Muscle layer of duodenum (tissue), 2 donors: Measurements from ENCODE around the gene FAM20C.

Source experiments
- H3K27ac ChIP-seq: one replicate; pipeline ENCODE4 v1.7.0; 2013; ENCODE audit warnings: mild to moderate bottlenecking, low read length
- H3K27me3 ChIP-seq: one replicate; pipeline ENCODE4 v1.7.0; 2013; ENCODE audit warnings: low read depth, mild to moderate bottlenecking, control low read depth, low read length
- H3K36me3 ChIP-seq, 2 donors: one replicate each; pipeline ENCODE4 v1.7.0; 2013; ENCODE audit warnings: low read length in 2 of 2, control low read depth in 1 of 2, mild to moderate bottlenecking in 1 of 2; ENCODE audit not compliant: insufficient read depth in 2 of 2, control insufficient read depth in 1 of 2
- H3K4me1 ChIP-seq, 2 donors: one replicate each; pipeline ENCODE4 v1.7.0; 2013; ENCODE audit warnings: low read length in 2 of 2, mild to moderate bottlenecking in 2 of 2, control low read depth in 1 of 2, moderate library complexity in 1 of 2; ENCODE audit not compliant: insufficient read depth in 2 of 2, control insufficient read depth in 1 of 2
- H3K4me3 ChIP-seq, 2 donors: one replicate each; pipeline ENCODE4 v1.7.0; 2013; ENCODE audit warnings: low read length in 2 of 2, low read depth in 1 of 2, mild to moderate bottlenecking in 1 of 2
- H3K9me3 ChIP-seq, 2 donors: one replicate each; pipeline ENCODE4 v1.7.0; 2013; ENCODE audit warnings: low read length in 2 of 2, control low read depth in 1 of 2, mild to moderate bottlenecking in 1 of 2; ENCODE audit not compliant: control insufficient read depth in 1 of 2
- donor health status: healthy.

FAM20C gene

DNA sequence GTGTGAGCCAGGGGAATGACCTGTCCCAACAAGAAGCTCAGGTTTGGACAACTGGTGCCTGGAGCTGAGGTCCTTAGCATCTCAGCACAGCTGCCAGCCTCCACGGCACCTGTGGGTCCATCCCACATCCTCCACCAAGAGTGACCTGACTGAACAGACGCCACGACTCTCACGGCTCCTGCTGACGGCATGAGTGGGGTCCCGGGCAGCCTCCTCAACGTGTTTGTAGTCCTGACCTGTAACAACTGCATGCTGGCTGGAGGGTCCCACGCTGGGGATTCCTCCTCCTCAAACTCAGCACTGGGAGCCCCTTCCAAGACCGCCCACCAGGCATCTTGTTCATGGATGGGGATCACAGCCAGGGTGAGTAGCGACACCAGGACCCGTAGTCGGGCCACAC, 36.2 kb downstream of the FAM20C start:
- H3K36me3 ChIP-seq = peaks cover 3 to 4% of the 10 kb centered on the region in 2 donors
- no peaks in the 10 kb centered on the region for H3K9me3 ChIP-seq
- peak overlapping the region in 1 of 2 donors; percentile 19 for H3K4me3 ChIP-seq
- H3K4me1 ChIP-seq = peaks cover 6 to 20% of the 10 kb centered on the region in 2 donors
- peak overlapping the region; percentile 85 for H3K27ac ChIP-seq
- H3K27me3 ChIP-seq = no peaks in the 10 kb centered on the region

DNA sequence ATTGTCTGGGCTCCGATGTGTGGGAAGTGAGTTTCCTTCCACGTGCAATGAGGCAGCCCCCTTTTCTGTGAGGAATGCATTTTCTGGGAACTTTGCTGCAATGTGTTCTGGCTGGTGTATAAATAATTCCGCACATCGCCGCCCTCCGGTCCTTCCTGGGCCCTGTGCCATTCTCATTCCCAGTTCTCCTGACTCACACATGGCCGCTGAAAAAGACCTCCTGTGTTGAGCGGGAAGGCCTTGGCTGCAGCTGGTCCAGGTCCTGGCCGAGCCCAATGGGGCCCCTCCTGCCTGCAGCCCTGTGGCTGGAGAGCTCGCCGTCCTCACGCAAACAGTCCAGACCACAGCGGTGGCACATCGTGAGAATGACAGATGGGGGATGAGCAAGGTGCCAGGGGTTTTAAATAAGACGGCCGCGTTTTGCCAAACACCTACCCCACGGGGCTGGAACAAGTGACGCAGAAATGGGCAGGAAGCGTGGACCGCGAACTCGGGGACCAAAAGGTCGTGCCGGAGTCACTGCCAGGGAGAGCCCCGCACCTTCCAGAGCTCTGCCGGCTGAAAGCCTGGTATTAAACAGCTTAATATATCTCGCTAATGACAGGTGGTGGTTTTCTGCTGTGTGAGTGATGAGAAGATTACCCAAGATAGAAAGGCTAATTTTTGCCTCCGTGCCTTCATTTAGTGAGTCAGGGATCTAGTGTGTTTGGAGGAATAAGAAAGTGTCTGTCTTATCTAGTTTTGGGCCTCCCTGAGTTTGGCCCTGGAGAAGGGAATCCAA, 37.0 kb downstream of the FAM20C start:
- Histone ChIP-seq H3K36me3 (peaks cover 0 to 4% of the 10 kb centered on the region in 2 donors), H3K27me3 (no peaks in the 10 kb centered on the region), H3K9me3 (no peaks in the 10 kb centered on the region), H3K27ac (peak overlapping the region; percentile 89), H3K4me1 (peaks cover 8 to 23% of the 10 kb centered on the region in 2 donors), H3K4me3 (no peak overlapping the region)

GRCh38 chr7:230274-230673, 37.9 kb downstream of the FAM20C start:
- Histone ChIP-seq H3K4me3 (no peak overlapping the region), H3K9me3 (no peaks in the 10 kb centered on the region), H3K4me1 (peaks cover 12 to 23% of the 10 kb centered on the region in 2 donors), H3K36me3 (peaks cover 0 to 4% of the 10 kb centered on the region in 2 donors), H3K27ac (peak overlapping the region; percentile 89), H3K27me3 (no peaks in the 10 kb centered on the region)

- H3K4me1 ChIP-seq = peaks cover 16 to 33% of the 10 kb centered on the region in 2 donors
- H3K27me3 ChIP-seq = no peaks in the 10 kb centered on the region
- peak overlapping the region; percentile 45 for H3K27ac ChIP-seq
- no peaks in the 10 kb centered on the region for H3K36me3 ChIP-seq
- H3K9me3 ChIP-seq = no peaks in the 10 kb centered on the region
- H3K4me3 ChIP-seq = peak overlapping the region in 1 of 2 donors; percentile 14
These were observed 38.9 kb downstream of the FAM20C start for GRCh38 chr7:231030-231857.

DNA sequence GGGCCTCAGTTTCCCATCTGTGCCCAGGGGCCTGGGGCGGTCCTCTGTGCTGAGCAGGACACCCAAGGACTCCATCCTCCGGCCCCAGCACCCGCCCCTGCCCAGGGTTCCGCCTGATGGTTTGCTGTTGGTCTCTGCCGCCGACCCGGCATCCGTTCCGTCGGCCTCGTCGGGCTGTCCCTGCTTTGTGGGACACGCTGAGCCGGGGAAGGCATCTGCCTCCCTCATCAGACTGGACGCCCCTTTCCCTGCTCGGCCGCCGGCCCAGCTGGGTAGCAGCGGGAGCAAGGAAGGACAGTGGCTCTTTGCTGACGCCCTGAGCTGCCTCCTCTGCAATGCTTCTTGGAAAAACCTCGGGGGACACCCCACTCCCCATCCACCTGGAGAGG, 39.5 kb downstream of the FAM20C start:
- no peaks in the 10 kb centered on the region for H3K9me3 ChIP-seq
- no peak overlapping the region for H3K27ac ChIP-seq
- peaks cover 0 to 1% of the 10 kb centered on the region in 2 donors for H3K36me3 ChIP-seq
- H3K4me3 ChIP-seq = peak overlapping the region in 1 of 2 donors; percentile 14
- H3K4me1 ChIP-seq = peaks cover 16 to 36% of the 10 kb centered on the region in 2 donors
- no peaks in the 10 kb centered on the region for H3K27me3 ChIP-seq

DNA sequence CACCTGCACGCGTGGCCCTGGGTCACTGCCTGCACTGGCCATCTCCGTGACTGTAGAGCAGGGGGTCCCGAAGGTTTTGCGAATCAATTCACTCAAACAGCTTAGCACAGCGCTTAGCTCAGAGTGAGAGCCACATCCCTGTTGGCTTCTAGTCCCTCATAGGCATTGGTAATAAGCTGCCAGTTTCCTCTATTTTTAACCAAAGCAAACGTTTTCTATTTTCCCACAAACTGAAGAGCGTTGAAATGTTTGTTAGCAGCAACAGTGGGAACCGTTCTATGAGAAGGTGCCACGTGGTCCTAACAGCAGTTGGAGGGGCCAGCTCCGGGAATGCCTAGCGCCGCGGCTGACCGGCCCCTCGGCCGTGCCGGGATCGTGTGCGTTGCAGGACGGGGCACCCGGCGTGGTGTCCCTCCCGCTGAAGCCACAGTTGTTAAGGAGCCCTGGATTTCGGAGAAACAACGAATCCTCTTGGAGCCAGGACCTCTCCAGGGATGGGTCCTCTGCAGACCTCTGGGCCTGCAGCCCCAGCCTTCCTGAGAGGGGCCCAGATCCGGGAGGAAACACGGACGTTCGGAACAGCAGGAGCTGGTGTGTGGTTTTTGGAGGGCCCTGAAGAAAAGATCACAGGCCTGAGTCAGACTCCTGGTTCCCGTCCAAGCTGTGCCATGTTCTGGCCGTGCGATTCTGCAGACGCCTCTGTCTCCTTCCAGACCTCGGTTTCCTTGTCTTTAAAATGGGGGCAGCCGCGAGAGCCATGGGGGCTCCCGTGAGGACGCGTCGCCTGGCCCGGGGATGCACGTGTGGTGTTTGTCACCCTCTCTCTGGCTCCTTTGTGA, 40.3 kb downstream of the FAM20C start:
- peak overlapping the region; percentile 90 for H3K27ac ChIP-seq

DNA sequence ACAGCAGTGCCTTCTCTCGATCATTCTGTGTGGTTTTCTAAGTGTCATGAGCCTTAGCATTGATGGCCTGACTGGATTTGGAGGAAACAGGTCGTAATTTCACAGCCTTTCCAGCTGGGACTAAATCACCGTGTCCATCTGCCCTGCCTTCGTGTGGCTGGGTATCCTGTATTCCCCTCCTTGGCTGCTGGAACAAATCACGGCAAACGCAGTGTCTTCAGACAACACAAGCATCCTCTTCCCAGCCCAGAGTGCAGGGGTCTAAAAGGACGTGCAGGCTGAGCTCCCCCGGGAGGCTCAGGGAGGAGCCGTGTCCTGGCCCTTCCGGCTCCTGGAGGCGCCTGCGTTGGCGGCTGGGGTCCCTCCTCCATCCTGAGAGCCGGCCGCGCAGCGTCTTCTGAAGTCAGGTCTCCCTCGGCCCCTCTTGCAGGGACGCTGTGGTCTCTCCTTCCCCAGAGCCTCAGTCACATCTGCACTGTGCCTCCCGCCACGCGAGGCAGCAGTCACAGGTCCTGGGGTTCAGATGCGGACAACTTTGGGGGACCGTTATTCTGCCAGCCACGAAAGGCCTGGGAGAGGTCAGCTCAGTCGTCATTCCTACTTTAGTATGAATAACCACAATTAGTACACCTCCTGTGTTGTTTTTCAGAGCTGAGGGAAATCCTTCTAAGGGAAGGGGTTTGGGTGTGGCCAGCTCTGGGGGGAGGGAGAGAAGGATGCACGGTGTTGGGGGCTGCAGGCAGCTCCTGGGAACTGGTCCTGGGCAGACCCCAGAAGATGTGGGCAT, 41.1 kb downstream of the FAM20C start:
- peaks cover 0 to 7% of the 10 kb centered on the region in 2 donors for H3K36me3 ChIP-seq
- peak overlapping the region in 1 of 2 donors; percentile 39 for H3K4me3 ChIP-seq
- H3K9me3 ChIP-seq = no peaks in the 10 kb centered on the region
- H3K27me3 ChIP-seq = no peaks in the 10 kb centered on the region
- H3K27ac ChIP-seq = peak overlapping the region; percentile 90
- H3K4me1 ChIP-seq = peaks cover 11 to 36% of the 10 kb centered on the region in 2 donors

More for the DNA sequence above, 40.3 kb downstream of the FAM20C start:
- Histone ChIP-seq H3K4me1 (peaks cover 16 to 36% of the 10 kb centered on the region in 2 donors), H3K4me3 (peak overlapping the region in 1 of 2 donors; percentile 5), H3K36me3 (peaks cover 0 to 7% of the 10 kb centered on the region in 2 donors), H3K9me3 (no peaks in the 10 kb centered on the region), H3K27me3 (no peaks in the 10 kb centered on the region)

- peak overlapping the region in 1 of 2 donors; percentile 39 for H3K4me3 ChIP-seq
- no peaks in the 10 kb centered on the region for H3K9me3 ChIP-seq
- H3K27me3 ChIP-seq = no peaks in the 10 kb centered on the region
- peak overlapping the region; percentile 90 for H3K27ac ChIP-seq
- H3K4me1 ChIP-seq = peaks cover 10 to 36% of the 10 kb centered on the region in 2 donors
- H3K36me3 ChIP-seq = peaks cover 0 to 7% of the 10 kb centered on the region in 2 donors
These were observed 41.8 kb downstream of the FAM20C start for GRCh38 chr7:234051-234707.

DNA sequence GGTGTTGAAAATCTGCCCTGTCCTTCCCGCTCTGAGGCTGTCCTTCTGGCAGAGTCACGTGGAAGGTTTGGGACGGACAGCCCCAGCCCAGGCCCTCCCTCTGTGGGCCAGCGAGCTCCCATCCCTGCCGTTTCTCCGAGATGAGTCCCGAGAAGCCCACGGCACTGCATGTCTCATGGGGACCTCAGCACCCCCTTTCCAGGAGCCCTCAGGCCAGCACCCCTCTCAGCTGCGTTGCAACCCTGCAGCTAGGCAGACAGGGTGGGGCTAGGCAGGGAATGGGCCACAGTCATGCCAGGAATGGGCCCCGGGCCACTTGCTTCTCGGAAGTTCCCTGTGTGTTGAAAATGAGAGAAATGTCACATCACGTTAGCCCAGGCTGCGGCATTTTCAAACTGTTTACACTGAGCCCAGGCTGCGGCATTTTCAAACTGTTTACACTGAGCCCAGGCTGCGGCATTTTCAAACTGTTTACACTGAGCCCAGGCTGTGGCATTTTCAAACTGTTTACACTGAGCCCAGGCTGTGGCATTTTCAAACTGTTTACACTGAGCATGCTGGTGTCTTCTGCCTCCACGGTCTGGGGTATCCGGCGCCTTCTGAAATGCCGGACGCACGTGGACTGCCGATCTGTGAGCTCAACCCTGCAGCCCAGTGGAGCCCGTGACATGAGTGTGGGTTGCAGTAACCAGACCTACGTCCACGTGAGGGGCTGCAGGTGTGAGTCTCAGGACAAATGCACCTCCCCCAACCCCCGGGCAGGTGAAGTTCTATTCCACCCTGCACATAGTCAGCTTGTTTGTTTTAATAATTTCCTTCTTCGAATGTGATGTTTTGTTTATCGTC, 42.6 kb downstream of the FAM20C start:
- H3K27me3 ChIP-seq = no peaks in the 10 kb centered on the region

More for the DNA sequence above, 42.6 kb downstream of the FAM20C start:
- H3K4me3 ChIP-seq = peak overlapping the region in 1 of 2 donors; percentile 39
- no peaks in the 10 kb centered on the region for H3K9me3 ChIP-seq
- H3K36me3 ChIP-seq = peaks cover 0 to 7% of the 10 kb centered on the region in 2 donors
- peak overlapping the region; percentile 90 for H3K27ac ChIP-seq
- peaks cover 10 to 36% of the 10 kb centered on the region in 2 donors for H3K4me1 ChIP-seq
